DOHH2 (cell line): ENCODE measurements around the gene LILRA5.

Experiments used
- H3F3A ChIP-seq: fragments of 200-600 bp; sonication (generic), shearing (Covaris generic); 2 replicates; pipeline ENCODE4 v1.6.0; 2016; ENCODE audit warnings: antibody characterized with exemption, mild to moderate bottlenecking; ENCODE audit not compliant: control insufficient read depth, insufficient read depth
- H3K27ac ChIP-seq: fragments of 200-600 bp; sonication (generic); 2 replicates; pipeline ENCODE4 v1.5.1; 2014; ENCODE audit warnings: low read depth, mild to moderate bottlenecking, low read length, moderate library complexity
- H3K27me3 ChIP-seq: fragments of 200-600 bp; sonication (generic); 2 replicates; pipeline ENCODE4 v1.6.1; 2014; ENCODE audit warnings: mild to moderate bottlenecking, low read length, mixed read lengths; ENCODE audit not compliant: control insufficient read depth
- H3K36me3 ChIP-seq: fragments of 200-600 bp; sonication (generic); 2 replicates; pipeline ENCODE4 v1.6.1; 2014; ENCODE audit warnings: mild to moderate bottlenecking, low read length, moderate library complexity, mixed read lengths; ENCODE audit not compliant: control insufficient read depth
- H3K4me1 ChIP-seq: fragments of 200-600 bp; sonication (generic); 2 replicates; pipeline ENCODE4 v1.6.1; 2014; ENCODE audit warnings: mild to moderate bottlenecking, low read length, mixed read lengths; ENCODE audit not compliant: control insufficient read depth
- H3K4me2 ChIP-seq: fragments of 200-600 bp; sonication (generic); 2 replicates; pipeline ENCODE4 v1.6.0; 2014; ENCODE audit warnings: mild to moderate bottlenecking, low read length, moderate library complexity
- H3K4me3 ChIP-seq: fragments of 200-600 bp; sonication (generic); 2 replicates; pipeline ENCODE4 v1.5.1; 2014; ENCODE audit warnings: mild to moderate bottlenecking, low read length, mixed read lengths
- H3K79me2 ChIP-seq: fragments of 200-600 bp; sonication (generic); 2 replicates; pipeline ENCODE4 v1.6.1; 2014; ENCODE audit warnings: mild to moderate bottlenecking, low read length, mixed read lengths; ENCODE audit not compliant: control insufficient read depth
- H3K9me2 ChIP-seq: fragments of 200-600 bp; sonication (generic); replicated peaks from 2 replicates; pipeline ENCODE4 v1.6.1; 2014; ENCODE audit warnings: mild to moderate bottlenecking, low read length, mixed read lengths; ENCODE audit not compliant: control insufficient read depth
- H3K9me3 ChIP-seq: fragments of 200-600 bp; sonication (generic); 2 replicates; pipeline ENCODE4 v1.6.1; 2014; ENCODE audit warnings: antibody characterized with exemption, low read length, mixed read lengths; ENCODE audit not compliant: control insufficient read depth, insufficient read depth
- H4K20me1 ChIP-seq: fragments of 200-600 bp; sonication (generic); 2 replicates; pipeline ENCODE4 v1.6.0; 2014; ENCODE audit warnings: low read depth, mild to moderate bottlenecking, antibody characterized with exemption, low read length, moderate library complexity; ENCODE audit not compliant: control insufficient read depth, insufficient read depth
- CTCF ChIP-seq: fragments of 200-600 bp; sonication (generic); IDR thresholded peaks from one replicate; pipeline ENCODE4 v1.5.1; 2014; ENCODE audit warnings: antibody characterized with exemption, mild to moderate bottlenecking, low read depth, low read length; ENCODE audit not compliant: poor library complexity, severe bottlenecking
- EZH2phosphoT487 ChIP-seq: fragments of 200-600 bp; sonication (generic); IDR thresholded peaks from 2 replicates; pipeline ENCODE4 v1.6.1; 2017; ENCODE audit warnings: borderline replicate concordance, mild to moderate bottlenecking, antibody characterized with exemption, low read length, moderate library complexity, mixed read lengths

Gene LILRA5

GRCh38 chr19:54335164-54335563, 22.2 kb upstream of the LILRA5 start:
- H3K36me3 ChIP-seq: no peaks in the 10 kb centered on the region
- peaks cover 30% of the 10 kb centered on the region for H3K27me3 ChIP-seq
- H3K4me2 ChIP-seq: no peak overlapping the region
- no peaks in the 10 kb centered on the region for H3K9me2 ChIP-seq
- no peaks in the 10 kb centered on the region for H3K9me3 ChIP-seq
- no peaks in the 10 kb centered on the region for H3K79me2 ChIP-seq
- H4K20me1 ChIP-seq: no peaks in the 10 kb centered on the region
- TF ChIP-seq CTCF (no peak), EZH2phosphoT487 (no peak)
- no peak overlapping the region for H3K4me3 ChIP-seq
- H3K27ac ChIP-seq: no peak overlapping the region
- no peaks in the 10 kb centered on the region for H3F3A ChIP-seq
- peaks cover 7% of the 10 kb centered on the region for H3K4me1 ChIP-seq

GRCh38 chr19:54333586-54334298, 20.8 kb upstream of the LILRA5 start:
- no peaks in the 10 kb centered on the region for H4K20me1 ChIP-seq

GRCh38 chr19:54332149-54332548, 19.2 kb upstream of the LILRA5 start:
- Histone ChIP-seq H3K9me3 (no peaks in the 10 kb centered on the region), H4K20me1 (no peaks in the 10 kb centered on the region), H3K36me3 (no peaks in the 10 kb centered on the region), H3K27me3 (peaks cover 18% of the 10 kb centered on the region), H3K4me1 (peaks cover 4% of the 10 kb centered on the region), H3K4me3 (no peak overlapping the region), H3K4me2 (no peak overlapping the region), H3K79me2 (no peaks in the 10 kb centered on the region), H3K27ac (no peak overlapping the region), H3F3A (no peaks in the 10 kb centered on the region), H3K9me2 (no peaks in the 10 kb centered on the region)
- TF ChIP-seq CTCF (no peak), EZH2phosphoT487 (no peak)

More at GRCh38 chr19:54333586-54334298, 20.8 kb upstream of the LILRA5 start:
- Histone ChIP-seq H3K4me3 (no peak overlapping the region), H3K79me2 (no peaks in the 10 kb centered on the region), H3F3A (no peaks in the 10 kb centered on the region), H3K9me2 (no peaks in the 10 kb centered on the region), H3K27me3 (peaks cover 20% of the 10 kb centered on the region), H3K27ac (no peak overlapping the region), H3K4me2 (no peak overlapping the region), H3K9me3 (no peaks in the 10 kb centered on the region), H3K4me1 (no peaks in the 10 kb centered on the region), H3K36me3 (no peaks in the 10 kb centered on the region)
- TF ChIP-seq EZH2phosphoT487: no peak

- Histone ChIP-seq H3K36me3 (no peaks in the 10 kb centered on the region), H3K4me2 (no peak overlapping the region), H3K4me1 (peaks cover 6% of the 10 kb centered on the region), H3F3A (no peaks in the 10 kb centered on the region), H3K27me3 (peaks cover 18% of the 10 kb centered on the region), H3K9me3 (no peaks in the 10 kb centered on the region), H3K27ac (no peak overlapping the region), H3K4me3 (no peak overlapping the region), H4K20me1 (no peaks in the 10 kb centered on the region), H3K79me2 (no peaks in the 10 kb centered on the region), H3K9me2 (no peaks in the 10 kb centered on the region)
- TF ChIP-seq CTCF: no peak
- TF ChIP-seq EZH2phosphoT487: no peak
Observed at GRCh38 chr19:54331626-54332025, 18.7 kb upstream of the LILRA5 start.
